Posterior vena cava (tissue), 2 donors: ENCODE measurements around the gene PCDH12. TPM values are rescaled to one million over a fixed set of nuclear protein-coding genes. Genes with fewer than 3 reads are reported as not detected.
"Not testable (repeated sequence)": the region's sequence is repeated elsewhere in the genome, so short reads cannot be mapped to it uniquely, and the experiment has no call there.

ENCODE experiments used
- DNase-seq: peaks from one replicate; pipeline ENCODE4 v3.0.0-alpha.2; 2020; ENCODE audit warnings: low spot score
- intact Hi-C, 2 donors: fragments of 100-400 bp; cut with DNase I; formaldehyde crosslinking; loops; one replicate each; pipeline versions ENCODE4 v1.14.1 to v1.14.2; 2022 to 2023
- total RNA-seq, 2 donors: library from RNA; stranded (reverse); fragmentation: NEBNext Ultra II Directional; extraction: Animal tissue kit (Norgen Biotek cat#: 25700); gene quantifications; one replicate each; pipeline ENCODE4 v1.2.1, GENCODE V29; 2021
- donor health status: DM: yes; HTN: yes; CAD: no.
- donor health status: DM: yes; HTN: yes; CAD: no.

The PCDH12 gene
- total RNA-seq, 2 donors from 2014 or later = 8.7 to 9.3 TPM

- intact Hi-C loops = no loop called here
- DNase-seq = no peak
Measured at GRCh38 chr5:141947316-141947715, 10.7 kb downstream of the PCDH12 start.

- intact Hi-C loops = no loop called here
- no peak for DNase-seq
Measured at GRCh38 chr5:141945511-141946051, 12.4 kb downstream of the PCDH12 start.

- intact Hi-C loops = no loop called here
Measured at GRCh38 chr5:141944076-141944475, 13.9 kb downstream of the PCDH12 start.

GRCh38 chr5:141942185-141942857 lies 15.7 kb downstream of the PCDH12 start:
- no peak for DNase-seq
- intact Hi-C loops = no loop called here

More at GRCh38 chr5:141944076-141944475, 13.9 kb downstream of the PCDH12 start:
- DNase-seq = no peak

GRCh38 chr5:141941779-141942178 lies 16.2 kb downstream of the PCDH12 start:
- intact Hi-C loops = no loop called here
- no peak for DNase-seq

- intact Hi-C loops = no loop called here
- no peak for DNase-seq
Measured at GRCh38 chr5:141941307-141941706, 16.7 kb downstream of the PCDH12 start.

GRCh38 chr5:141940695-141941271 lies 17.2 kb downstream of the PCDH12 start:
- DNase-seq = no peak
- intact Hi-C loops = no loop called here

GRCh38 chr5:141935538-141935937 lies 22.5 kb downstream of the PCDH12 start:
- no peak for DNase-seq
- intact Hi-C loops = no loop called here

GRCh38 chr5:141934099-141934844 lies 23.7 kb downstream of the PCDH12 start:
- no peak for DNase-seq
- intact Hi-C loops = no loop called here

- intact Hi-C loops = no loop called here
- DNase-seq = no peak
Measured at GRCh38 chr5:141933151-141933550, 24.9 kb downstream of the PCDH12 start.

GRCh38 chr5:141931694-141932093 lies 26.3 kb downstream of the PCDH12 start:
- intact Hi-C loops = no loop called here
- DNase-seq = no peak

GRCh38 chr5:141929398-141930058 lies 28.5 kb downstream of the PCDH12 start:
- DNase-seq = no peak
- intact Hi-C loops = no loop called here

- DNase-seq = no peak
- intact Hi-C loops = no loop called here
Measured at GRCh38 chr5:141928051-141928450, 30.0 kb downstream of the PCDH12 start.

GRCh38 chr5:141926434-141926833 lies 31.6 kb downstream of the PCDH12 start:
- intact Hi-C loops = no loop called here
- no peak for DNase-seq

GRCh38 chr5:141923448-141924313 lies 34.3 kb downstream of the PCDH12 start, which contains the start of gene DELE1:
Gene DELE1 (plus strand): TSS chr5:141923871. CDS start chr5:141923942, 71 bp downstream.
- DNase-seq = peak; percentile 99
- intact Hi-C loops = no loop called here

GRCh38 chr5:141922827-141923447 lies 35.1 kb downstream of the PCDH12 start:
- peak; percentile 69 for DNase-seq

GRCh38 chr5:141920771-141921170 lies 37.2 kb downstream of the PCDH12 start:
- DNase-seq = peak; percentile 58
- intact Hi-C loops = no loop called here

More at GRCh38 chr5:141922827-141923447, 35.1 kb downstream of the PCDH12 start:
- intact Hi-C loops = not testable (repeated sequence)
